ENCODE measurements around the gene MBP. TPM values are rescaled to one million over a fixed set of nuclear protein-coding genes. Genes with fewer than 3 reads are reported as not detected.
A peak's percentile ranks its signal among the peaks of the same experiment; 100 is the strongest.

MBP gene
- total RNA-seq, 1 donor = 80.7 TPM

DNA sequence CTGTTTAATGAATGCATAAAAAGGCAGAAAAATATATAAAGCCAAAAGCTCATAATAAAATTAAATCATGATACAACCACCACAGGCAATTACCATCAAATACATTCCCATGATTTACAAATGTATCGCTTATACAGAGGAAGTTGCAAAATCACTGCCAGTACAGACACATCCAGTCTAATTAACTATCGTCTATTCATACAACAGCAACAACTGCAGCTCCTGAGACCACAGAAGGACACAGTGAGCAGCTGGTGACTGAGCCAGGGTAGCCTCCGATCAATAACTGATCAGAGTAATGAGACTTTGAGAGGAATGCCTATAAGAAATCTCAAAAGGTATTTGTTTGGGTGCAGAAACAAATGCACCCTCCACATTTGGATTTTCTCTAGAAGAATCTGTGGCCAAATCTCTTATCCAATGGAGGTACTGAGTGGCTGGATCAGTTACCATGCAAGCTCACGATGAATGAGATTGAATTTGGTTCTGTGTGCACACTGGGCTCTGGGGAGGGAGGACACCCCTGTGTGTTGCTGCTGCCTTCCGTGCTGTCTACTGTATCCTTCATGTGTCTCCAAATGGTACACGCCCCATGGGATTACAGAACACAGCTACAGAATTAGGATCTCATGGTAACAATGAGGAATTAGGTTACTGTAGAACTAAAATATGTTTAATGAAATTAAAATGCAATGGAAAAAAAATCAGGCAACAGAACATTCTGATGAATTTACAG, 119.6 kb downstream of the MBP start:
- Histone ChIP-seq H3K9me3 (ENCODE audit: low read depth, low read length) (no peaks in the 10 kb centered on the region), H3K4me3 (ENCODE audit: low read length) (no peak overlapping the region), H3K27me3 (ENCODE audit: insufficient read depth, low read length) (no peaks in the 10 kb centered on the region), H3K4me1 (ENCODE audit: insufficient read depth, low read length) (peaks cover 37% of the 10 kb centered on the region)

DNA sequence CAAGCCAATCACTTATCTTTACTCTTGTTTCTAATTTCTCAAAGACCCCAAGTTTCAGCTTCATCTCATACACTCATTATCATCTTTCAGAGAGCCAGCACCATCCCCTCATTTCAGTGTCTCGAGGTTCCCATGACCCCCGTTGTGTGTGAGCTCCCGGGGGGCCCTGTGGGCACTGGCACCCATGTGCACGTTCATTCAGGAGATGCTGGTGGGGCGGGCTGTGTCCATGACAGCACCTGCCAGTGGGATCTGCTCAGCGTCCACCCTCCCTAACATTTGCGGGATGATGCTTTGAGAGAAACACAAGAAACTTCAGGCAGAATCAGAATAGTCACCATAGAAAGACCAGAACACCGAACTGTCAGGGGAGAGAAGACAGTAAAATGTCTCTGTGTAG, 120.5 kb downstream of the MBP start:
- H3K4me1 ChIP-seq (ENCODE audit: insufficient read depth, low read length) = peaks cover 43% of the 10 kb centered on the region
- H3K27me3 ChIP-seq (ENCODE audit: insufficient read depth, low read length) = no peaks in the 10 kb centered on the region
- H3K4me3 ChIP-seq (ENCODE audit: low read length) = no peak overlapping the region
- no peaks in the 10 kb centered on the region for H3K9me3 ChIP-seq (ENCODE audit: low read depth, low read length)

DNA sequence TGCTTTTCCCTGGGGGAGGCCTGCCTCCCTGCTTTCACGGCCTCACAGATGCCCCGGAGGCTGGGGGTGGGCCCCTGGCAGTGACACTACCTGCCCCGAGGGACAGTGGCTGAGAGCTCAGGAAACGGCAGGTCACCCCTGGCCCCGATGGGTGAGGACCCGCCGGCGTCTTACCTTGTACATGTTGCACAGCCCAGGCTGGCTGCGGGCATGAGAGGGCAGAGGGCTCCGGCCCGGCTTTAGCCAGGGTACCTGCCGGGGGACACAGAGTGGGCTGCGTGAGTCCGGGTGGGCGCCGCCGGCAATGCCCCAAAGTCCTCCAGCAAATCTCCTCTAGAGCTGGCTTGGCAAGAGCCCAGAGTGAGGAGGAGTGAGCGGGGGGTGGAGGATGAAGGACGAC, 122.9 kb downstream of the MBP start:
- Histone ChIP-seq H3K4me1 (ENCODE audit: insufficient read depth, low read length) (peaks cover 58% of the 10 kb centered on the region), H3K9me3 (ENCODE audit: low read depth, low read length) (no peaks in the 10 kb centered on the region), H3K4me3 (ENCODE audit: low read length) (no peak overlapping the region), H3K27me3 (ENCODE audit: insufficient read depth, low read length) (no peaks in the 10 kb centered on the region)

DNA sequence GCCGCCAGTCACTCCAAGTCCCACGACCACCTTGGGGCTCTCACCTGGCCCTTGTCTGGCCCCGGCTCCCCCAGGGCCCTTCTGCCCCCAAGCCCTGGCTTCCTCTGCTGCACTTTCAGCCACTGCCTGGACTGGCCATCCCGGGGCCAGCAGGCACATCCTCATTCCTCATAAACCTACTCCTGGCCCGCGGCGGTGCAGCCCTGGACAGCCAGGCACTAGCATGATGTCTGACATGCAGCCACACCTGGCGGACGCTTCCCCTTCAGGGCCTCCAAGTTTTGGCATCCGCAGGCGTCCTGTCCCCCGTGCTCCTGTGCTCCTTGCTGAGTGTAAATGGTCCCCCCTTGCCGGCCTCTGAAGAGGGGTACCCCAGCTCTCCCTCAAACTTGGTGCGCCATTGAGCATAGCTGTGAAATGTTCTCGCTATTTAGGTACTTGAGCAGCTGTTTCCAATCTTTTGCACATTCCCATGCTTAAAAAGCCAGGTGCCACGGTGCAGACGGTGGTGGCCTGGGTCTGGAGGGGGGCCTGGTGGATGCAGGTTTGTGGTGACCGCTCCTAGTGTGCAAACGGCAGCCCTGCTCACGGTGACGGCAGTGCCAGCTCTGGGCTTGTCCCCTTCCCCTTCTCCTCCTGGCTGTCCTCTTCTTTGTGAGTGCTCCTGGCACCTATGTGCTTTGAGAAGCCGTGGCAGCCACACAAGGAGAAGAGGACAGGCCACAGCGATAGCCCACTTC, 123.8 kb downstream of the MBP start:
- no peaks in the 10 kb centered on the region for H3K27me3 ChIP-seq (ENCODE audit: insufficient read depth, low read length)
- no peak overlapping the region for H3K4me3 ChIP-seq (ENCODE audit: low read length)
- no peaks in the 10 kb centered on the region for H3K9me3 ChIP-seq (ENCODE audit: low read depth, low read length)
- peaks cover 58% of the 10 kb centered on the region for H3K4me1 ChIP-seq (ENCODE audit: insufficient read depth, low read length)

DNA sequence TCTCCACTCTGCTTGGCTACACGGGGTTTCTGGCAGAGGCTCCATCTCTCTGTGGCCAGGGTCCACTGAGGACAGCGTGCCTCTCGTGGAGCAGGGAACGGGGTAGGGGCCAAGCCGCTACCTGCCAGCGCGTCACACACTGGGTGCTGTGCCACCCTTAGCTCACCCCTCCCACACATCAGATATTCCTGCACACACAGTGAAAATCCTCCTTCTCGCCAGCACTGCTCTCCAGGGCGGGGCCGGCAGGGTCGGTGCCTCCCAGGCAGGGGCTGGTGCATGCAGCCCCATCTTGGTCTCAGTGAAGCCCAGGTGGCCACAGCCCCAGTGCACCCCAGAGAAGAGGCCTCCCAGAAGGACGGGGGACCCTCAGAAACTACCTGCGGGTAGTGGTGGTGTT, 124.6 kb downstream of the MBP start:
- Histone ChIP-seq H3K4me3 (ENCODE audit: low read length) (no peak overlapping the region), H3K4me1 (ENCODE audit: insufficient read depth, low read length) (peaks cover 52% of the 10 kb centered on the region), H3K9me3 (ENCODE audit: low read depth, low read length) (no peaks in the 10 kb centered on the region), H3K27me3 (ENCODE audit: insufficient read depth, low read length) (no peaks in the 10 kb centered on the region)

DNA sequence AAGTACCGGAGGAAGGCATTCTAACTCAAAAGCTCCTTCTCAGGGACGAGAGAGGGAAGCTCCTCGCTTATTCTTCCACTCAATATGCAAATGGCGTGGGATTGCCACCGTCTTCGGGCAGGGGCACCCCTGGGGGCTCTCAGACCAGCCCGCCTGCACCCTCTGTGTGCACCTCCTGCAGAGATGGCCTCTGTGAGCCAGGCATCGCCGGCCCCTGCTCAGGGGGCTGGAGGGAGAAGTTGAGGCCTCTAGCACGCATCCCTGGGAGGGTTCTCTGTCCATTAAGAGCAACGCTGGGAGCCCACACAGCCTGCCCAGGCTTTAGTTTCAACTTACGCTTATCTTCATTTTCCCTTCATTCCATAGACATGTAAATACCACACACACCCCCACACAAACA, 125.3 kb downstream of the MBP start:
- H3K4me3 ChIP-seq (ENCODE audit: low read length) = no peak overlapping the region
- no peaks in the 10 kb centered on the region for H3K9me3 ChIP-seq (ENCODE audit: low read depth, low read length)
- H3K4me1 ChIP-seq (ENCODE audit: insufficient read depth, low read length) = peaks cover 45% of the 10 kb centered on the region
- no peaks in the 10 kb centered on the region for H3K27me3 ChIP-seq (ENCODE audit: insufficient read depth, low read length)

DNA sequence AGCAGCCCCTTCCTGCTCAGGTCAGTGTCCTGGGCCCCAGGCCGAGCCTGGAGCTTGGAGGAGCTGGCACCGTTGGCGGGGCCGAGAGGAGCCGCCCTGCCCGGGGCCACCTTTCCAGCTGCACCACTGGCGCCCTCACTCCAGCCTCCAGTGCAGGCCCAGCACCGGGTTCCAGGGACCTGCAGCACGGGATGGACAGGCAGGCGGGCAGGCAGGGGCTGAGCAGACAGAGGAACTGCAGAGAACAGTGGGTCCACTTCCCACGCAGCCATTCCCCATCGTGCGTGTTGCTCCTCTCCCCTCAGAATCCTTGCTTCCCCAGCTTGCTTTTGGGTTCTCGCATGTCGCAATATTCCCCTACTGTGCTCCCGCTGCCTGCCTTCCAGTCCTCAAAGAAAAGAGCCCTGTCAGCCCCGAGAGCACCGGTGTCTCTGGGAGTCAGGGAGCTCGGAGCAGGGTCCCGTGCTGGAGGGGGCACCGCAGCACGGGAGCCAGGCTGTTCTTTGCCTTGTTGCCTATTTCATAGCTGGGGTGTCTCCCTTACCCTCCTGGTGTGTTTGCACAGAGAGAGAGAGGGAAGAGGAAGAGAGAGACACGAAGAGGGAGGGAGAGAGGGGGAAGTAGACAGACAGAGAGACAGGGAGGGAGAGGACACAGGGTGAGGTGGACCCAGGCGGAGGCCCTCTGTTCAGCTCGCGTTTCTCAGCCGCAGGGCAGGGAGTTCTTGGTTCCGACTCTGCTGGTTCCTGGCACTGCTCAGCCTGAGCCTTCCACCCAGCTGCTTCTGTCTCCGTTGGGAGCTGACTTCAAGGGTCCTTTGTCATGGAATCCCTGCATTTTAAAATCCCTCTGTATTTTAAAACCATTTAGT, 126.0 kb downstream of the MBP start:
- H3K4me1 ChIP-seq (ENCODE audit: insufficient read depth, low read length) = peaks cover 42% of the 10 kb centered on the region
- H3K4me3 ChIP-seq (ENCODE audit: low read length) = no peak overlapping the region
- no peaks in the 10 kb centered on the region for H3K27me3 ChIP-seq (ENCODE audit: insufficient read depth, low read length)
- no peaks in the 10 kb centered on the region for H3K9me3 ChIP-seq (ENCODE audit: low read depth, low read length)

DNA sequence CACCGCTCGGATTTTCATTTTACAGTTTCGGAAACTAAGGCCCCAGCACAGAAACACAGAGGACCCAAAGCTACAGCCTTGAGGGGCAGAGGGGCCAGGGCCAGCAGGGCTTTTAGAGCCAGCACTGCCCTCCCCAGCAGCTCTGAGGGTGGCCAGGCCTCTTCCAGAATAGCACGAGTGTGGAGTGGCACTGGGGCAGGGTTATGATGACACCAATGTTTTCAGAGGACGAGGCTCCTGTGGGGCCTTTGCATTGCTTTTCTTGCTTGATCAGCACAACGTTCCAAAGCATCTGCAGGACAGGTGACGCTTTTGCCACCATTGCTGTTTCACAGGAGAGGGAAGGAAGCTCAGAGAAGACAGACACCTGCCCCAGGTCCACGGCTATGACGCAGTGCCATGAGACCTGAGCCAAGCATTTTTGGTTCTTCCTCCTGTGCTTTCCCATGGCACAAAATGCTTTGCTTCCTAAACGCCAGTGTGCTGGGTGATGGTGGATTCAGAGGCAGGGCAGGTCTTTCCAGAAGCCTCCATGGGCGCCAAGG, 126.9 kb downstream of the MBP start:
- Histone ChIP-seq H3K4me1 (ENCODE audit: insufficient read depth, low read length) (peaks cover 43% of the 10 kb centered on the region), H3K27me3 (ENCODE audit: insufficient read depth, low read length) (no peaks in the 10 kb centered on the region), H3K4me3 (ENCODE audit: low read length) (no peak overlapping the region), H3K9me3 (ENCODE audit: low read depth, low read length) (no peaks in the 10 kb centered on the region)

DNA sequence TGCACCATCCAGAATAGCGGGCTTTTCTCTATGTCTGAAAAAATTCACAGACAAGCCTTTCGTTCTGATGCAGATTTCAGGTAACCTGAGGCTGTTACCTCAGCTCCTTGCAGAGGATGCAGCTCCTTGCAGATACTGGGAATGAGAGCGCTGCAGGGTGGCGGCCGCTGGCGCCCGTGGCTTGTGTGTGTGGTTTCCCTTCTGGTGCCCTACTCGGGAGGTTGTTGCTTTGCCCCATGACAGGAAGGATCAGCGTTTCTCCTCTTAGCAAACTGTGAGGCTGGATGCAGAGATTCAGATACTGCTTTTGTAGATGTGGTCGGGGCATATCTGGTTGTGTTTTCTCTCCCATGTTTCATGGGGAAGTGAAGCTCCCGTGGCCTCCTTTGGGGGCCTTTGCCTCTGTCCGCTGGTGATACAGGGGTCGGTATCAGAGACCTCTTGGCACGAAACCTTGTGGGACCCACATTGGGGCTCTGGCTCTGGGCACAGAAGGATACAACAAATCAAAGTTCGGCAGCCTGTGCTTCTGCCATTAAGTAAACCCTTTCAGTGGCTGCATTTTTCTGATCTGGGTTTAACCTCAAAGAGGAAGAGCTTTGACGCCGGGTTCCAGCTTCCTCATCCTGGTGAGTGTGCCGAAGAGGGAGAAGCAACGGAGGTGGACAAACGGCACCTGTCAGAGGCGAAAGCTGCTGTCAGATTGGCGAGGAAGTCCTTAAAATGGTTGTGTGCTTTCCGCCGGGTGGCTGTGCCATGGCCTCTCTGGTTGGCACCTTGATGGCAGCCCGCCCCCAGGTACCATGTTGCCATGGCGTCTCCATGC, 127.8 kb downstream of the MBP start:
- Histone ChIP-seq H3K9me3 (ENCODE audit: low read depth, low read length) (no peaks in the 10 kb centered on the region), H3K4me1 (ENCODE audit: insufficient read depth, low read length) (peaks cover 50% of the 10 kb centered on the region), H3K27me3 (ENCODE audit: insufficient read depth, low read length) (no peaks in the 10 kb centered on the region), H3K4me3 (ENCODE audit: low read length) (peak overlapping the region; percentile 11)

DNA sequence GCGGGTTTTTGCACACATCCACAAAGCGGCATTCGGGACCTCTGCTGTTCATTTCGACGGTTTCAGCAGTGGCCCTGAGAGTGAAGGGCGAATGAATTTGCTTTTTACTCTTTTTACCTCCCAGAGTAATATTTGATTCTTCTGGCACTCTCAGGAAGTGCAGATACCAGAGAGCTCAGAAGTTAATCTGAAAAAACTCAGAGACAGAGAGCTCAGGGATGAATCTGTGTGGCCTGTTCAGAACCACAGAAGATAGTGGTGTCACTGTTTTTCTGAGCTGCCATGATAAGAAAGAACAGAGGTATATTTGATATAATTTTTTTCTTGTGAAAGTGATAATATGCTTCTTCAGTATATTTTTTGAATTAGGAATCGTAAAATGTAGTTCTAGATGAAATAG, 129.3 kb downstream of the MBP start:
- Histone ChIP-seq H3K4me1 (ENCODE audit: insufficient read depth, low read length) (peaks cover 50% of the 10 kb centered on the region), H3K9me3 (ENCODE audit: low read depth, low read length) (no peaks in the 10 kb centered on the region), H3K27me3 (ENCODE audit: insufficient read depth, low read length) (no peaks in the 10 kb centered on the region), H3K4me3 (ENCODE audit: low read length) (no peak overlapping the region)

DNA sequence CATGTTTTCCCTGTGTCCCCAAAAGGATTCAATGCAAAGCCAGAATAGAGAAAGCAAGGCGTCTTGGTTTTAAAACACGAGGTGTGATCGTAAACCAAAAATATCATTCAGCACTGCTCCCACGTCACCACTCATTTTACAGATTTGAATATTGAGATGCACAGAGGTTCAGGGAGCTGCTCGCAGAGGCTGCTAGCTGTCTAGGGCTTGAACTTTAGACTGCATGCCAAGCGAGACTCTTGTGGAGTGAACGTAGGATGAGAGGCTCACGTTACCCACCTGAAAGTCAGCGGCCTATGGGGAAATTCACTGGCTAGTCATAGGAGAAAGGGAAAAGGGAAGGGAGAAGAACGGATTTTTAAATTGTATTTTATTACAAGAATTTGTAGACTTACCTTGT, 130.1 kb downstream of the MBP start:
- Histone ChIP-seq H3K27me3 (ENCODE audit: insufficient read depth, low read length) (no peaks in the 10 kb centered on the region), H3K9me3 (ENCODE audit: low read depth, low read length) (no peaks in the 10 kb centered on the region), H3K4me1 (ENCODE audit: insufficient read depth, low read length) (peaks cover 47% of the 10 kb centered on the region), H3K4me3 (ENCODE audit: low read length) (no peak overlapping the region)

DNA sequence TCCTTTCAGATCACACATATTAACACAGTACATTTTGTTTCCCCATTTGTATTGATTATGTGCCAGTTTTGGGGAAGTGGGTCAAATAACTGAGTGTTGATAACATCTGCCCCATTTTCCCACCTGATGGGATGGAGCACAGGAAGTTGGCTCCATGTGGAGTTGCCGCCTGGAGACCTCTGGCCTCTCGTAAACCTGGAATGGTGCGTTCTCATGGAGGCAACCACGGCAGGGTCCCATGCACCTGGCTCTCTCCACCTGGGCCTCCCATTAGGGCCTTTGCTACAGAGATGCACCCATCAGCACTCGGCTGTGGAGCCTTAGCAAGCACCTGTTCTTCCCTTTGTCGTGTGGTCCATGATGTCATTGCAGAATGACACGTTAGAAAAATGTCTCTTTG, 130.6 kb downstream of the MBP start:
- Histone ChIP-seq H3K4me3 (ENCODE audit: low read length) (no peak overlapping the region), H3K4me1 (ENCODE audit: insufficient read depth, low read length) (peaks cover 42% of the 10 kb centered on the region), H3K9me3 (ENCODE audit: low read depth, low read length) (no peaks in the 10 kb centered on the region), H3K27me3 (ENCODE audit: insufficient read depth, low read length) (no peaks in the 10 kb centered on the region)

DNA sequence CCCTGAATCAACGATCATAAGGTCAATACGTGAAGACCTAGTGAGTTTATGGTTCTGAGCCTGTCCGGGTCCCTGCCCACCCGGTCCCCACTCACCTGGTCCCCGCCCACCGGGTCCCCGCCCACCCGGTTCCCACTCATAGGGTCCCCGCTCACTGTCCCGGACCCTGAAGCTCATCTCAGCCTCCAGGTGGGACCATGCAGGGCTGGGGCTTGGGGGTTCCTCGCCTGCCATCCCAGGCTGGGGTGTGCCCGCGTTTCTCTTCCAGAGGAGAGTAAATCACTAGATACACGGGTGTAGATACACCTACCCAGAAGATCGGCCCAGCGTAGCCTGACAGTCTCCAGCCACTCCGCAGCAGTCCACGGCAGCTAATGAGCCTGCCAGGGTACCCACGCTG, 131.5 kb downstream of the MBP start:
- peaks cover 33% of the 10 kb centered on the region for H3K4me1 ChIP-seq (ENCODE audit: insufficient read depth, low read length)
- H3K9me3 ChIP-seq (ENCODE audit: low read depth, low read length) = no peaks in the 10 kb centered on the region
- no peak overlapping the region for H3K4me3 ChIP-seq (ENCODE audit: low read length)
- no peaks in the 10 kb centered on the region for H3K27me3 ChIP-seq (ENCODE audit: insufficient read depth, low read length)

DNA sequence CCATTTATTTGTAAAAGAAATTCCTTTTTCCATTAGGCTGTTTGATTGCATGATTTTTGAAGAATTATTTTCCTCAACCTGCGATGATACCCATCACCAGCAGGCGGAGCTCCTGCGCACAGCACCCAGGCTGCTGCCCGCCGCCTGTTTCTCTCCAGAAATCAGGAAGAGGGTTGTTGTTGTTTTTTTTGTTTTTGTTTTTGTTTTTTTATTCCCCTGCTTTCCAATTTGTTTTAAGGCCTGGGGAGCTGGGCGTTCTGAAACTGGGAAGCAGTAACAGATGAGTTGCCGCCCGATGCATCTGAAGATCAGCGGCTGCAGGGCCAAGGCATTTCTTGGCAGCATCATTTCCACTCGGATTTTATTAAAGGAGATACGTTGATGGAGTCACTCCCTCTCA, 132.1 kb downstream of the MBP start:
- Histone ChIP-seq H3K9me3 (ENCODE audit: low read depth, low read length) (no peaks in the 10 kb centered on the region), H3K4me1 (ENCODE audit: insufficient read depth, low read length) (peaks cover 27% of the 10 kb centered on the region), H3K4me3 (ENCODE audit: low read length) (no peak overlapping the region), H3K27me3 (ENCODE audit: insufficient read depth, low read length) (no peaks in the 10 kb centered on the region)
